H1 (cell line): ENCODE data around the gene KLHL40. TPM values are rescaled to one million over a fixed set of nuclear protein-coding genes. Genes with fewer than 3 reads are reported as not detected.

ENCODE experiments used
- CBX8 ChIP-seq: fragments of 300-800, 300-1000 bp; sonication (generic); IDR thresholded peaks from 2 replicates; pipeline ENCODE4 v1.7.1; 2016; ENCODE audit warnings: low read depth, low read length, borderline replicate concordance
- CEBPB ChIP-seq: IDR thresholded peaks from 2 replicates; pipeline ENCODE4 v1.6.1; 2012; ENCODE audit warnings: low read depth, low read length
- CHD7 ChIP-seq: fragments of 300-600 bp; sonication (generic); IDR thresholded peaks from 2 replicates; pipeline ENCODE4 v1.7.1; 2012; ENCODE audit warnings: low read length, moderate library complexity, mild to moderate bottlenecking, inconsistent platforms; ENCODE audit not compliant: insufficient replicate concordance
- CTCF ChIP-seq, 3 experiments: IDR thresholded peaks; 1 replicate in 2 of 3; 2 replicates in 1 of 3; pipeline versions ENCODE4 v1.5.1 to v1.6.1; 2011; ENCODE audit warnings: low read length in 3 of 3, mild to moderate bottlenecking in 3 of 3, inconsistent platforms in 2 of 3, low read depth in 1 of 3, moderate library complexity in 1 of 3; ENCODE audit not compliant: insufficient read depth in 1 of 3; ENCODE audit errors: control extremely low read depth in 1 of 3
- RNF2 ChIP-seq: fragments of 200-900, 300-1000 bp; sonication (generic); IDR thresholded peaks from 2 replicates; pipeline ENCODE4 v1.7.1; 2016; ENCODE audit warnings: borderline replicate concordance, low read depth, mild to moderate bottlenecking, antibody characterized with exemption, low read length; ENCODE audit not compliant: poor library complexity, severe bottlenecking; ENCODE audit errors: missing control alignments
- SIN3A ChIP-seq, 2 experiments: IDR thresholded peaks in 1 of 2; conservative IDR thresholded peaks in 1 of 2; 2 replicates each; pipeline ENCODE4 v1.6.1; 2011 to 2012; ENCODE audit warnings: low read length in 2 of 2, improper control_type of control experiment in 1 of 2, low read depth in 1 of 2, mild to moderate bottlenecking in 1 of 2
- SP2 ChIP-seq: IDR thresholded peaks from 2 replicates; pipeline ENCODE4 v1.6.1; 2012; ENCODE audit warnings: mild to moderate bottlenecking, low read length, inconsistent platforms
- YY1 ChIP-seq: IDR thresholded peaks from 2 replicates; pipeline ENCODE4 v1.6.1; 2011; ENCODE audit warnings: low read depth, mild to moderate bottlenecking, low read length
- polyA plus RNA-seq, 7 experiments: library from polyadenylated mRNA; depleted of rRNA in 3 of 7; stranded (reverse) in 5 of 7; unstranded in 2 of 7; fragments of >200 nt in 5 of 7; fragments of 200-250 nt in 2 of 7; gene quantifications; 1 replicate in 5 of 7; 2 replicates in 1 of 7; 4 replicates in 1 of 7; pipeline versions ENCODE4 v1.2.1 to v1.2.3, GENCODE V29; 2011 to 2013; ENCODE audit warnings: missing spikeins in 2 of 7, mixed read lengths in 2 of 7
- total RNA-seq: library from RNA; stranded (reverse); fragmentation: NEBNext Ultra II Directional; extraction: Animal tissue kit (Norgen Biotek cat#: 25700); gene quantifications from 2 replicates; pipeline ENCODE4 v1.2.1, GENCODE V29; 2021

Gene KLHL40
- total and polyA plus RNA-seq, 2 of the 8 experiments (the other 6 are each of a cell fraction or from before 2014, with no cell fraction given) = 0.02 TPM; not detected in 1

- TF ChIP-seq CHD7 = no peak
- no peak for TF ChIP-seq SP2
- no peak for TF ChIP-seq SIN3A (conservative IDR thresholded peaks at IDR 0.05 in 1 of 2, IDR thresholded peaks at IDR 0.05 in 1 of 2; ENCODE audit: low read depth in 1 of 2, low read length in 2 of 2)
- no peak for TF ChIP-seq CEBPB
- no peak for TF ChIP-seq CTCF (IDR thresholded peaks at IDR 0.05; ENCODE audit: control extremely low read depth in 1 of 3, insufficient read depth in 1 of 3, low read depth in 1 of 3, low read length in 3 of 3)
- no peak for TF ChIP-seq RNF2
- TF ChIP-seq CBX8 = no peak
- no peak for TF ChIP-seq YY1
Measured at GRCh38 chr3:42713747-42714146, 28.4 kb downstream of the KLHL40 start (continued).
